NCI-H2171 treated with DMSO at 0.1 percent for 48 hours (cell line): Measurements from ENCODE around the gene LYPD6B.

Source experiments
- DNase-seq: peaks from one replicate; lab custom pipeline; 2025; lab: John Stamatoyannopoulos, UW

The LYPD6B gene

DNA sequence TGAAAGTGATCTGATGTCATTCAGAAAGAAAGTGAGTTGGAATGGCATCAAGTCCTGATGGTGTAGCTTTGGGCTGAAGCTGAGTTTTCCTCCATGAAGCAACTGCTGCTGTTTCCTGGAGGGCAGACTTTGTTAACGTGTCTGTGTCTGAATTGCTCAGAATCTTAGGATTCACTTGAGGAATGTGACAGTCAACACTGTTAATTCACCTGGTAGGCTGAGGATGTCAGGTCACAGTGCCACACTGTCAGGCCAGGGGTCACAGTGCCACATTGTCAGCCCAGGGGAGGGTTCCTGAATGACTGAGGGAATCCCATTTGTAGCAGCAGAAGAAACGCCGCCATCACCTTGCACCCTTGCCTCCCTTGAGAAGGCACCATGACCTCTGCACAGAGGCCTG, 39.4 kb downstream of the LYPD6B start:
- no peak for DNase-seq

DNA sequence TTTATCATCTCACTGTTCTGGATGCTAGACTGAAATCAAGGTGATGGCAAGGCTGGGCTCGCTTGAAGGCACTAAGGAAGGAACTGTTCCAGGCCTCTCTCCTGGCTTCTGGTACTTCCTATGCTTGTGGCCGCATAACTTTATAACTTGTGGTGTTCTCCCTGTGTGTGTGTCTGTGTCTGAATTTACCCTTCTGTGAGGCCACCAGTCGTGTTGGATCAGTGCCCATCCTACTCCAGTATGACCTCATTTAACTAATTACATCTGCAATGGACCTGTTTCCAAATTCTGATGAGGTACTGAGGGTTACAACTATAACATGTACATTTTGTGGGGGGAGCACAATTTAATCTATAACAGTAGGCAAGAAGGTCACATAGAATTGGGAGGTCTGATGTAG, 41.6 kb downstream of the LYPD6B start:
- DNase-seq, result no peak

DNA sequence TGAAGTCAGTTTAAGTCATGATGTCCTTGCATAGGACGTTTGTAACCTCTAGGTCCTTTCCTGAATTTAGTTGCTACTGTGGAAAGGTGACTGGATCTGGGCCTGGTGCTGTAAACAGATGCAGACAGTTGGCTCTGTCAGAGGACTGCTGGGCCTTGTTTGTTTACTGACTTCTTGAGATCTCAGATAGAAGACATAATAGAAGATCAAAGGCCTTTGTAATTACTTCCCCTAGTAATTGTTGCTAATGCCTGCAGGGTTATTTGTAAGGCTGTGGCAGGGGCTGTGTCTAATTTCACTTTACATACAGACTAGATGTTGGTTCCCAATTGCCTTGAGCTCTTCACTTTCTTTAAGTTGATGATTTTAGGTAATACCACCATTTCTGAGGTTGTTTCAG, 42.5 kb downstream of the LYPD6B start:
- peak; percentile 8 for DNase-seq

DNA sequence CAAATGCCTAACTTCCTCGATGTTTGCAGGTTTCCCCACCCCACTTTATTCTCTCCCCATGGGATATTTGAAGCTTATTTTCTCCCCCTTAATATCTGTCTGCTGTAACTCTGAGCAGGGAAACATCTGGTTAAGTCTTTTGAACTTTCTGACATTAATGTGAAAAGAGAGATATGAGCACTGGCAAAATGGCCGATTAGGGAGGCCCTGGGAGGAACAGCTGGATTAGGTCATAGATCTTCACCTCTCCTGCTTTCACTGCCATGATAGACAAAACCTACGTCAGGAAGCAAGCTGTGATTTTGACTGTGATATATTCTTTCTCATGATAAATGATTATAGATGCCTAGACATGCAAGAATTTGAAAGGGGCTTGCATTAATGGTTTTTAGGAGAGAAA, 43.6 kb downstream of the LYPD6B start:
- DNase-seq, result no peak

DNA sequence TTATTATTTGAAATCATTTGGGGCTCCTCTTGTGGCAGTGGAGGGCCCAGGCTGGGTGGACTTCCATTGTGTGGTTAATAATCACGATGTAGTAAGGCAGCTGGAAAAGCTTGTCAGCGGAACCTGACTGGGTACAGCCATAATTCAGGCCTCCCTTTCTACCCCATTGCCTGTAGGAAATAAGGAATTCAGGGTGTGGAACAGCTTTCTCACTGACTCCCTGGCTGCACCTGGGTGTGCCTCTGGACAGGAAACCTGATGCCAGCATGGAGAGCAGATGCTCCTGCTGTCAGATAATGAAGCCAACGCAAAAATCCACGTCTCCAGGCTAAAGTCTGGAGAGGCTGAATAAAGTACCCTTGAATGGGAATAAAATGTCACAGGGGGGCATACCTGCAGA, 44.2 kb downstream of the LYPD6B start:
- peak; percentile 86 for DNase-seq

DNA sequence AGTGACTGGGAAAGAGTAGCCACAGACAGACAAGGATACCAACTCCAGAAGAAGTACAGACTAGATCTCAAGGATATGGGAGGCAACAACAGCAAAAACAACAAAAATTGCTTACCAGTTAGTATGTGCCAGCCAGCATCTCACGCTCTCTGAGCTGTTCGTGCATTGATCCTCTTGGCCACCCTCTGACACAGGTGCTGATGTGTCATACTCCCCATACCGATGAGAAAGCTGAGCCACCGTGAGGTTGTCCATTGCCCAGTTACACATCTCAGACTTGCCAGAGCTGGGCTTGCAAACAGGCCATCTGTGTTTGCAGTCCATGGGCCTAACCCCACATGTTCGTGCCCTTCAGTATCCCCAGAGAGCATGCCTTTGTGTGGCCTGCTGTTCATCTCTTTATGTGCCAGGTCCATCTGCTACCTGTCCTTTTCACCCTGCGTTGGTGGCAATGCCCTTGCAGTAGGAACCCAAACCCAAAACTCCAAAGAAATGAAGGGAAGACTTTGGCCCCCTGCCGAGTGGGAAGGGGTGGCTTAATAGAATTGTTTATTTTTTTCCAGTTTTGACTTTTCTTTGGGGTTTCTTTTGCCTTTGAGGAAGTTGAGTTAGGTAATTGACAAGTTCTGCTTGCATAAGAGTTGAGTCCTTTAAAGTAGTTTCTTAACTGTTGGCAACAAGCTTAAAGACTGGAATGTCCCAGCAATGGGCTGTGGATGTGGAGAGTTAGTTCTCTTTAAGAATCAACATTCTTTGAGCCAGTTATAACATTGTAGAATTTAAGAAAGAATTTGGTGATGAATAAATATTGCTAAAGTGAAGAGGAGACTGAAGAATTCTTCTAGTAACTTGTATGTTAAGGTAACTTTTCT, 46.7 kb downstream of the LYPD6B start:
- peak; percentile 23 for DNase-seq

DNA sequence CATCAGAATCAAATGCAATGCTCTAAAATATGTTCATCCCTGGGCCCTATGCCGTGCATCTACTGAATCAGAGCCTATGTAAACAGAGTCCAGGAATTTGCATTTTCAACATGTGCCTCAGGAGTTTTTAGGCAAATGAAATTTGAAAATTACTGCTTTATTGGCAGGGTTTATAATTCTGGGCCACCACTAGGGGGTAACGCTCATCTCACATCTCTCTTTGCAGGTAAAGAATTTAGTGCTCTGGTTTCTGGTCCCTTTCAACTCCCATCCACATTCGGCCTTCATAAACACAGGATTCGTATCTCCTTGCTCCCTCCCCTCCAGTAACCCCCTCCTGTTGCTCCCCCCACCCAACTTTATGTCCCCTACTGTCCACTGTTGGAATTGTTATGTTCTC, 49.3 kb downstream of the LYPD6B start:
- no peak for DNase-seq

DNA sequence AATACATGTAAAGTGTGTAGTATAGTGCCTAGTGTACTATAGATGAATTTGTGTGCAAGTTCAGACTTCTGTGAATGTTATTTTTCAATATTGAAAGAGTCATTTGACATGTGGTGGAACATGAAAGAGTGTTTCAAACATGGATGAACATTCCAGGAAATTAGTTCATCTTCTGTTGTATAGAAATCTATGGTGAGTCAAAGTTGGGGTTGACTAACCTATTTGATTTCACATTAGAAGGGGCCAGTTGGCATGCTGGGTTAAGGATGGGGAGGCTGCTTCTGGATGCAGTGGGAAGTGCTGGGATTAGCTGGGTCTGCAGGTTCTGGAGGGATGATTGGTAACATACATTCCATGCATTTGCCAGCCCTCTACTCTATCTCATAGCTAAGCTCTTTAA, 50.6 kb downstream of the LYPD6B start:
- no peak for DNase-seq

DNA sequence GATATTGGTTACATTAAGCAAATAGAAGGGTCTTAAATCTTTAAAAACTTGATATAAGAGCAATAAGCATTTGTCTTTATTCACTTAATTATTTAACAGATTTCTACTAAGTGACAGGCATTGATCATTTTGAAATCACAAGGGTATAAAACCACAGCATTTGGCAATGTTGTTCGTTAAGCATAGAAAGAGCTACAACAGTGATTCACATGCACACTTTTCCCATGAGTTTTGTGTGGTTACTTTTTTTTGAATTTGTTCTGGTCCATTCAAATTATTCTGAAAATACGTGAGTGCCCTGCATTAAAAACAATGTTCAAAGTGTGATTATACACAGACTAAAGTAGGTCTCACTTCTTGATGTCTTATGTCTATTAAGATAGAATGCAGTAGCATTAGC, 52.2 kb downstream of the LYPD6B start:
- no peak for DNase-seq

DNA sequence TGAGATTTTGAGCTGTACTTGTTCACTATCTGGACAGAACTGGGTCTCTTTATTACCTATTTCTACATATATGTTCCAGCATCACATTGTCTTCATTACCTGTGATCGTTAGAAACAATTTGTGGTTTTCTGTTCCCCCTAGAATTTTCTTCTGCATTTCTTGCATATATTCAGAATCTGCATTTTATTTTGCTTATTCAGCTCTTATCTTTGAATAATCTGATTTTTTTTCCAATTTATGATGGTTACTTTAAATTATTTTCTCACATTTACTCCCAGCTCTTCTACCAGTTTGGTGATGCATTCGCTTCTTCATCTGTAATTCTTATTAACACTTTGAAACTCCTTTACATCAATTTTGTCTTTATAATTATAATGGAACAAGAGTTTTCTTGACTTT, 55.1 kb downstream of the LYPD6B start:
- no peak for DNase-seq

DNA sequence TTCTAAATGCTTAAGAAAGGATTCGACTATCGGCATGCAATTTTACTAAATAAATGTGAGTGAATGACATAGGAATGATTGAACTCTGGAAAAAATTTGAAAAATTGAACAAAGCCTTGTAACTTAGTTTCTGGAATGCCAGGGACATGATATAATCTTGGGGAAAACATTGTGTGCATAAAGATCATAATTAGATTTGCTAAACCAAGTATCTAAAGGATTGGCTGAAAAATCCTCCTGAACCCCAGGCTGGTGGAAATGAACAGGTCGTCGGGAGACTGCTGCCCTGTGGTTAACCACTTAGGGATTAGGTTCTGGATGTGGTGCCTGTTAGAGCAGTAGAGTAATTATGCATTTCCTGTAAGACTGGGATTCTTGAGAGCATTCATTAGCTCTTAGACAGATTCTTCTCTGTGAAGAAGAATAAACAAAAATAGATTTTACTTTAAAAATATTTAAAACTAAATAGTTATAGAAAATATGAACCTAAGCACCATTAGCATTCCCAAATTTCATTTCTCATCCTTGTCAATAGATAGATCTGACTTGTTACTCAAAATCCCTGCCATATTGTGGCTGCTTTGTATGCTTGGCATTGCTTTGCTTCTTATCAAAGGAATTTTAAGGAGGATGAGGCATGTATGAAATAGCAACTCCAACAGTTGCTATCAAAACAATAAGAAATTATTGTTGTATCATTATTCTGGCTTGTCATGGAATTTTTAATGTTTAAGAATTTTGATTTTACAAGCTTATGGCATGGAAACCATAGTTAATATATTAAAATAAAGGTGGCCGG, 55.9 kb downstream of the LYPD6B start:
- no peak for DNase-seq

DNA sequence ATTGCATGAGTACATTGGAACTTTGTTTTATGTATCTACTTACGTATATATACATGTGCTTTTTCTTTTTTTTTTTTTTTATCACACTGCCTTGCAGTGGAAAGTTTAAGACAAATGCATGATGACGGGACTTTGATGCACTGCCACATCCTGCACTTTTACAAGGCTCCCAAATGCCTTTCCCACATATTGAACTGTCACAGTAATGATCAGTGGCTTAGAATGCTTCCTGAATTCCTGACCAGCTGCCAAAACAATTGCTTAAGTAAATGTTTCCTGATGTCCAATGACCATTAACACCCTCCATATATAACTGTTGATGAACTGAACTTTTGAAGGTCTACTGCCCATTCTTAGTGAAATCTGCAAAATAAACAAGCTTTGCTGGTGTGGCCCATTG, 60.2 kb downstream of the LYPD6B start:
- DNase-seq, result no peak

DNA sequence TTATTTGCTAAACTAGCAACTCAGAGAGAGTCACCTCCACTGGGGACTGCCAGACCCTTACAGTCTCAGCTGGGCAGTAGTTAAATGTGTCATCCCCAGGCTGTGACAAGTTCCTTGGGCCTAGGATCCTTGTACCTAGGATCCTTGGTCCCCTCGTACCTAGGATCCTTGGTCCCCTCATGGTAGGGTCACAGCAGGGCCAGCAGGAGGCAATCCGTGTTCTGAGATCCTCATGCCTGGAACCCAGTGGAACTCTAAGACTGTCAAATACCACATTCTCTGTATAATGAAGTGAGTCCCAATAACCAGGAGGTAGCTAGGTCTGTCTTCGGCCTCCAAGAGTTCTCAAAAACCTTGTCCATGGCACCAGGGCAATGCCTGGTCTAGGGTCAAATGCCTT, 60.8 kb downstream of the LYPD6B start:
- no peak for DNase-seq

DNA sequence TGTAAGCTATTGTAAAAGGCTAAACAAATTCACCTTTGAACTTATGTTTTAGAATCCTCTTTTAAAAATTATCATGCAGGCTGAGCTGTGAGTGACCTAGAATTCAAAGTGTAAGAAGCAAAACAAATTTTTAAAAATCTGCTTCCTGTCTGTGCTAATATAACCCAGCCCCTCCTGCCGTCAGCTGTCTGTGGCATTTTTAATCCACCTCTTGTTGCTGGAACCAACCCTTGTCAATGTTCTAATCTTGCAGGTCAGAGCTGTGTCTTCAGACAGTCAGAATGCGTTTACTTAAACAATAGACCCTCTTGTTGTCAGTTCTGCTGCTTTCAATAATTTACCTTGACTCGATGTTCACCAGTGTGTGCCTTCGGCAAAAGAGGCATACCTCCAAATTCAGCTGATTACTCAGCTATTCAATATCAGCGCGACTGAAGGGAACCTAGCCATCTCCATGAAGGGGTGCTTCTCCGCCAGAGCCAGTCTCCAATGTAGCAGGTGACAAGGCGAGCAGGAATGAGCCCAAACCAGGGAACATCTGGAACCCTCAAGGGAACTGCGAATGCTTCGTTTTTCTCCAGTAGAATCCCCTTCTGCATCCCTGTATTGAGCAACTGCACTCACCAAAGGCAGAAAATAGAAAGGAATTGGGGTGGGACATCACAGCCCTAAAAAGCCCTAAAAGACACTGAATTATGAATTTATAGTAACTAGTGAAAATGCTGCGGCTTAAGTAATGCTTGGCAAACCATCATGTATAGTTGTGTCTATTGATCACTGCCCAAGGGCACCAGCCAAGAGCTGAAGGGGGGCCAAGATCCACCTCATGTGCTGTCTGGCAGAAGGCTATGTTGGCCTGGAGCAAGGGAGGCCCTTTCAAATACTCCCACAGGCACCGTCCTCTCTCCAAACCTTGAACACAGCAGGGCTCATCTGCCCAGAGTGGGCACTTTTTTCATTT, 62.5 kb downstream of the LYPD6B start:
- no peak for DNase-seq

DNA sequence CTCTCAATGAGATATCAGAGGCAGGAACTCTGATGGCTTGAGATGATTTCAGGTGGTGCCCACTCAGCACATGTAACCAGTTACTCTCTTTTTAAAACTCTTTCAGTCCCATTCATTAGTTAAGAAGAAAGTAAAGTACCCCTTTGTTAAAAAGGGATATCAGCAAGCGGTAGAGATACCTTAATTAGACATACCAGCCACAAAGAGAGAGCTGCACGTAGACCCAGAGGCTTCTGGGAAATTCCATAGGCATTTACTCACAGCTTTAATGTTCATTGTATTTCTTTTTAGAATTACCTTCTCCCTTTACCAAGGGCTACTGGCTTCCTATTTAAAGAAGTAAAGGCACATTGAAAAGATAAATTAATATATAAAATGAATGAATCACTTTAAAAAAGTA, 63.3 kb downstream of the LYPD6B start:
- DNase-seq, result no peak

DNA sequence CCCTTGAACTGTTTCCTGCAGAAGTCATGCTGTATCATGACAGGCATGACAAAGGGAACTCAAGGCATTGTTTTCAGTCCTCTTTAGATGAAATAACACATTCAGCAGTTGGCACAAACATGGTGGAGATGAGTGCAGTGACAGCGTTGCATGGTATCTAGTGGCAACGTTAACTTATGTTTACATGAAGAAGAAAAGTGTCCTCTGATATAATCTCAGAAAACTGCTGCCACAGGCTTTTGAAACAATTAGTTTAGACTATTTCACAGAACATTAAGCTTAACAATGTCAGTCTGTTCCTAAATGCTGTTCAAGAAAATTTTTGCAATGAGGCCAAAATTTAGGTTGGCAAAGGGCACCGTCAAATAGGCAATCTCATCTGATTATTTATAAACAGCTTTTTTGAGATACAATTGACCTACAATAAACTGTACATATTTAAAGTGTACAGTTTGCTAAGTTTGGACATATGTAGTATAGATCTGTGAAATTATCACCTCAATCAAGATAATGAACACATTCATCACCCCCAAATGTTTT, 64.7 kb downstream of the LYPD6B start:
- DNase-seq, result no peak

DNA sequence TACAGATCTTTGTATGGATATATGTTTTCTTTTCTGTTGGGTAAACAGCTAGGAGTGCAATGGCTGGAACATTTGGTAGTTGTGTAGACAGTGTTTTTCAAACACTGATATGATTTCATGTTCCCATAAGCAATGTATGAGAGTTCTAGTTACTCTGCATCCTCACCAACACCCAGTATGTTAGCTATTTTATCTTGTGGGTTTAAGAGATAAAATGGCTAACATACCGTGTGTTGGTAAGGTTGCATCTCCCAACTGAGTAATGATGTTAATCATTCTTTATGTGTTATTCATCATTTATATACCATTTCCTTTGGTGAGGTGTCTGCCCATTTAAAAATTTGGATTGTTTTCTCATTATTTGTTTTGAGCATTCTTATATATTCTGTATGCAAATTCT, 65.7 kb downstream of the LYPD6B start:
- no peak for DNase-seq

DNA sequence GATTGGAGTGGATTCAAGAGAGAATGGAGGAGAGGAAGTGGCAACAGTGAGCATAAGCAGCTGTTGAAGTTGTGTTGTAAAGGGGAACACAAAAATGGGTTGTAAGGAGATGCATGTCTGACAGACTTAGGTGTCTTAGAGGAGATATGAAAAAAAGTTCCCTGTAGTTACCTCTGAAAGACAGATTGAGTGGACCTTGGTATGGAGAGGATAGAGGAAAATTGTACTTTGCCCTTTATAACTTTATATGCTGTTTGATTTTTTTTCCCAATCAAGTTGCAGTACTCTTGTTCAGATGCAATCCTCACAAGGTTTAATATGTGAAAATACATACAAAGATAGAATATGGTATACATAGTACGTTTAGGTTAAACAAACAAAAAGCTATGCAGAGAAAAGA, 73.6 kb downstream of the LYPD6B start:
- DNase-seq, result no peak

DNA sequence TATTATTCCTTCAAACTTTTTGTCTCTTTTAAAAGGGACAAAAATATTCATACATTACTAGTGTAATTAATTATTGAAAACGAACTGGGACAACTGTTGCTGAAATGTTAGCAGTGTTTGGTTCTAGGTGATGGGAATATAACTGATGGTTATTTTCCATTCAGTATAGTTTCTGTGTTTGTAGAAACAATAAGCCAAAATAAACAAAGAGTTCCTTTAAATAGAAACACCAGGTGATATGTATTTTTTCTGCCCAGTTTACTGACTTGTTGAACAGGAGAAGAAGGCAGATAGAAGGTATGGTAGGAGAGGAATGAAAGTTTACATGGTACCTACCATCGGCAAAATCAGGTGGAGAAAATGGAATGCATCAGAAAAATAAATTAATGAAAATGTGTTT, 74.2 kb downstream of the LYPD6B start:
- DNase-seq, result no peak

DNA sequence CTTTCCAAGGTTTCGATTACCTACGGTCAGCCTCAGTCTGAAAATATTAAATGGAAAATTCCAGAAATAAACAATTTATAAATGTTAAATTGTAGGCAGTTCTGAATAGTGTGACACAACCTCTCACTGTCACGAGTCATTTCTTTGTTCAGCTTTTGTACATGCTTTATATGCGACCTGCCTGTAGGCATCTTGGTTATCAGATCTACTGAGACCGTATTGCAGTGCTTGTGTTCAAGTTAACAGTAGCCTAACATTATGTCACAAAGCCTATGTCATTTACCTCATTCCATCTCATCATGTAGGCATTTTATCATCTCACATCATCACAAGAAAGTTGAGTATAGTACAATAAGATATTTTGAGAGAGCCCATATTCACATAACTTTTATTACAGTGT, 77.3 kb downstream of the LYPD6B start:
- DNase-seq, result no peak

DNA sequence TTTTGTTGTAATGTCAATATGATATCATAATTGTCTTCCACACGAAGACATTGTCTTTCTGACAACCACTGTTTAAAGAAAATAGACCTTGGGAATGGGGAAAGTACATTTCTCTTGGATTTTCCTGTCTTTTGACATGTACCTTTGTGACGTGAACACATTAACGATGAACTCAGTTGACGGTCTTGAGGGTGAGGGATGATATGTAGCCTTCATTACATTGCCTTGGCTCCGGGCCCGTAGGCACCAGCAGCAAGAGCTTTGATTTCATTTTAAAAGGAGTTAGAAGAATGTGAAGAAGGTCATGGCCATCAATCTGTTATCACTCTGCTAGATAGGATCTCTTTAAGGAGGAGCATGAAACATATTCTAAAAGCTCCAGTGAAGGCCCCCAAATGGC, 80.9 kb downstream of the LYPD6B start:
- DNase-seq, result no peak

DNA sequence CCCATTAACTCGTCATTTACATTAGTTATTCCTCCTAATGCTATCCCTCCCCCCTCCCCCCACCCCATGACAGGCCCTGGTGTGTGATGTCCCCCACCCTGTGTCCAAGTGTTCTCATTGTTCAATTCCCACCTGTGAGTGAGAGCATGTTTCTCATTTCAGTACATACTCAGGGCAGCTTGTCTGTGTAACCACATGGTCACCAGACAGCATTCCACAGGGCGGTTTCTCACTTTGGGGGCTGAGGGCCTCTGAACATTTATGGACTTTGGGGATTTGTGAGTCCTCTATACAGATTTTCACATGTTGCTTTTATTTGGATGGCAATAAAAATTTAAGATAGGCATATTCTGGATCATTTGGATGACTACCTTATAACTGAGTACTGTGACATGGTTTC, 84.0 kb downstream of the LYPD6B start:
- DNase-seq, result no peak
